CD4-positive, alpha-beta T cell (primary cell): Measurements from ENCODE around the gene DDX31. TPM values are rescaled to one million over a fixed set of nuclear protein-coding genes. Genes with fewer than 3 reads are reported as not detected.

Experiments
- ATAC-seq: fragments of 200-7000 bp; cut with Tn5 transposase; one replicate; pipeline ENCODE4 v1.10.0; 2022; ENCODE audit warnings: mild to moderate bottlenecking; ENCODE audit not compliant: poor library complexity
- CTCF ChIA-PET: fragments of 350-600 bp; sonication (Branson Sonifier 250); formaldehyde crosslinking; loops from one replicate; lab custom pipeline; 2021; ENCODE audit warnings: antibody characterized with exemption, inconsistent platforms; lab: Charles Lee
- POLR2A ChIA-PET: fragments of 350-600 bp; sonication (Branson Sonifier 250); formaldehyde crosslinking; loops from one replicate; lab custom pipeline; 2021; ENCODE audit warnings: antibody characterized with exemption, inconsistent platforms; lab: Charles Lee
- DNase-seq, 14 experiments: peaks; one replicate each; pipeline ENCODE4 v3.0.0-alpha.2; 2013 to 2020; ENCODE audit warnings: mixed read lengths in 2 of 14
- H3K27ac ChIP-seq, 2 donors: one replicate each; pipeline versions ENCODE4 v1.5.1 to v1.7.0; 2013; ENCODE audit warnings: low read length in 2 of 2, low read depth in 1 of 2, mild to moderate bottlenecking in 1 of 2
- H3K27me3 ChIP-seq, 2 experiments: 1 replicate in 1 of 2; 2 replicates in 1 of 2; pipeline versions ENCODE4 v1.6.1 to v1.7.0; 2013; ENCODE audit warnings: low read length in 2 of 2, control low read depth in 1 of 2, mild to moderate bottlenecking in 1 of 2, moderate library complexity in 1 of 2; ENCODE audit not compliant: insufficient read depth in 2 of 2, control insufficient read depth in 1 of 2
- H3K36me3 ChIP-seq: one replicate; pipeline ENCODE4 v1.6.1; 2013; ENCODE audit warnings: low read length, control low read depth; ENCODE audit not compliant: insufficient read depth
- H3K4me1 ChIP-seq: one replicate; pipeline ENCODE4 v1.6.1; 2013; ENCODE audit warnings: low read length, control low read depth; ENCODE audit not compliant: insufficient read depth
- H3K4me3 ChIP-seq: one replicate; pipeline ENCODE4 v1.5.1; 2013; ENCODE audit warnings: mild to moderate bottlenecking, low read length, moderate library complexity
- H3K9me3 ChIP-seq, 2 experiments: 1 replicate in 1 of 2; 2 replicates in 1 of 2; pipeline versions ENCODE4 v1.6.1 to v1.7.0; 2013; ENCODE audit warnings: low read length in 2 of 2, mild to moderate bottlenecking in 2 of 2, control low read depth in 1 of 2, moderate library complexity in 1 of 2; ENCODE audit not compliant: control insufficient read depth in 1 of 2, insufficient read depth in 1 of 2
- H3K27ac Mint-ChIP-seq: one replicate; pipeline ENCODE4 v1.8.0; 2020; ENCODE audit warnings: mixed read lengths
- H3K27me3 Mint-ChIP-seq: one replicate; pipeline ENCODE4 v1.8.0; 2021; ENCODE audit warnings: mixed read lengths
- H3K36me3 Mint-ChIP-seq: one replicate; pipeline ENCODE4 v1.8.0; 2021; ENCODE audit warnings: low read depth, mixed read lengths
- H3K4me1 Mint-ChIP-seq: one replicate; pipeline ENCODE4 v1.8.0; 2021; ENCODE audit warnings: low read depth, mixed read lengths
- H3K4me3 Mint-ChIP-seq: one replicate; pipeline ENCODE4 v1.8.0; 2020; ENCODE audit warnings: mild to moderate bottlenecking, mixed read lengths
- H3K9me3 Mint-ChIP-seq: one replicate; pipeline ENCODE4 v1.8.0; 2020; ENCODE audit warnings: mixed read lengths
- CTCF ChIP-seq: fragments of 200-600 bp; IDR thresholded peaks from one replicate; pipeline ENCODE4 v1.8.0; 2022; ENCODE audit warnings: antibody characterized with exemption, mild to moderate bottlenecking
- intact Hi-C, 2 experiments: fragments of 100-400 bp; cut with DNase I in 1 of 2; cut with micrococcal nuclease in 1 of 2; formaldehyde crosslinking; loops; one replicate each; pipeline versions ENCODE4 v1.15.1 to v1.9.0; 2023 to 2025; cut with DNase I, micrococcal nuclease
- total RNA-seq, 174 experiments: library from RNA in 2 of 174; stranded (reverse) in 2 of 174; gene quantifications; one replicate each; pipeline ENCODE4 v1.2.3 and lab custom pipeline; 2021 to 2026

Gene DDX31
- total RNA-seq, 2 experiments from 2014 or later, result 11.0 to 11.3 TPM

- DNase-seq (peak in 1 of 14 experiments; percentile 7), ATAC-seq (no peak)
- Histone ChIP-seq H3K9me3 (no peaks in the 10 kb centered on the region), H3K27me3 (no peaks in the 10 kb centered on the region), H3K27ac (no peak overlapping the region), H3K4me1 (no peaks in the 10 kb centered on the region), H3K36me3 (peaks cover 62% of the 10 kb centered on the region), H3K4me3 (no peak overlapping the region)
- ChIA-PET CTCF (no interaction called here), POLR2A (interaction anchor here (1.7 kb wide), 1 partner anchor 19 kb away, joined by 7 read pairs; the partner anchor contains the start of genes DDX31 and GTF3C4)
- TF ChIP-seq CTCF, result no peak
- no peak overlapping the region for H3K27ac Mint-ChIP-seq
- peaks cover 6% of the 10 kb centered on the region for H3K4me1 Mint-ChIP-seq
- no peaks in the 10 kb centered on the region for H3K27me3 Mint-ChIP-seq
- H3K36me3 Mint-ChIP-seq, result peaks cover 89% of the 10 kb centered on the region
- no peaks in the 10 kb centered on the region for H3K9me3 Mint-ChIP-seq
- intact Hi-C loops, result no loop called here
- H3K4me3 Mint-ChIP-seq, result no peak overlapping the region
Observed at GRCh38 chr9:132651259-132651658, 18.5 kb downstream of the DDX31 start.

- ChIA-PET CTCF (no interaction called here), POLR2A (interaction anchor here (0.6 kb wide), 1 partner anchor 142 kb away, joined by 3 read pairs; no protein-coding TSS in a partner anchor)
- no peak overlapping the region for H3K4me3 ChIP-seq
- H3K9me3 ChIP-seq, result no peaks in the 10 kb centered on the region
- no peak for ATAC-seq
- H3K4me1 ChIP-seq, result no peaks in the 10 kb centered on the region
- no peaks in the 10 kb centered on the region for H3K27me3 ChIP-seq
- Mint-ChIP-seq H3K27ac (no peak overlapping the region), H3K4me1 (no peaks in the 10 kb centered on the region), H3K27me3 (no peaks in the 10 kb centered on the region), H3K4me3 (no peak overlapping the region), H3K36me3 (peaks cover 91% of the 10 kb centered on the region), H3K9me3 (no peaks in the 10 kb centered on the region)
- TF ChIP-seq CTCF, result no peak
- intact Hi-C loops, result no loop called here
- no peak for DNase-seq
- H3K36me3 ChIP-seq, result peaks cover 82% of the 10 kb centered on the region
- no peak overlapping the region for H3K27ac ChIP-seq
Observed at GRCh38 chr9:132648685-132649084, 21.1 kb downstream of the DDX31 start.

- DNase-seq (no peak), ATAC-seq (no peak)
- Mint-ChIP-seq H3K36me3 (peaks cover 95% of the 10 kb centered on the region), H3K27ac (no peak overlapping the region), H3K27me3 (no peaks in the 10 kb centered on the region), H3K9me3 (no peaks in the 10 kb centered on the region), H3K4me3 (no peak overlapping the region), H3K4me1 (no peaks in the 10 kb centered on the region)
- intact Hi-C loops, result no loop called here
- POLR2A ChIA-PET, result interaction anchor here (0.6 kb wide), 1 partner anchor 142 kb away, joined by 3 read pairs; no protein-coding TSS in a partner anchor
- CTCF ChIA-PET, result no interaction called here
- Histone ChIP-seq H3K27ac (no peak overlapping the region), H3K36me3 (peaks cover 86% of the 10 kb centered on the region), H3K4me1 (no peaks in the 10 kb centered on the region), H3K9me3 (no peaks in the 10 kb centered on the region), H3K27me3 (no peaks in the 10 kb centered on the region), H3K4me3 (no peak overlapping the region)
- no peak for TF ChIP-seq CTCF
Observed at GRCh38 chr9:132648283-132648682, 21.5 kb downstream of the DDX31 start.
